ENCODE measurements around the gene ZNF488.

DNA sequence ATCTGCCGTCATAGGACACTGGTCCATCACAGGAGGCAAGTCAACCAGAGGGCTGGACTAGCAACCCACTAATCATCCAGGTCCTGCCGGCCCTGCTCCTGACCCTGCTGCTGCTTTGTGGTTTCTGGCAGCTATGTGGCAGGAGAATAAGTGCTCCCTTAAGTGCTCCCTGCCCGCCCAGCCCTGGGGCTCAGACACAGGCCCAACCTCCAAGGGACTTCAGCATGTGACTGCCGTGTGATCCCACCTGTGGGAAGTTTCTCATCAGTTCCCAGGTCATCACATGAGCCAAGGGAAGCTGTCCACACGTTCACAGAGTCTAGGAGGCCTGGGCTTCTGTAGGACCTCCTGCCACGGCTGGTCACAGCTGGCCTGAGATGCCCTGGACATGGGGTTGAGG, 34.2 kb upstream of the ZNF488 start:
- TF ChIP-seq EP300 (IDR thresholded peaks at IDR 0.05), result no peak
- TF ChIP-seq POLR2AphosphoS5 (IDR thresholded peaks at IDR 0.05), result no peak
